Fibroblast of mammary gland (primary cell): Measurements from ENCODE around the gene SCUBE1.

Experiments
- DNase-seq: peaks from one replicate; pipeline ENCODE4 v3.0.0-alpha.2; 2010; ENCODE audit warnings: low read depth
- H3K4me3 ChIP-seq: 2 replicates; pipeline ENCODE4 v1.5.1; 2011; ENCODE audit warnings: low read depth, mild to moderate bottlenecking, low read length, moderate library complexity; ENCODE audit not compliant: control insufficient read depth
- TF ChIP-seq, protein P1 (sequence below): conservative IDR thresholded peaks from 2 replicates; pipeline ENCODE4 v1.5.1; 2011; ENCODE audit warnings: low read depth, low read length, inconsistent platforms; ENCODE audit not compliant: control insufficient read depth, insufficient read depth

The SCUBE1 gene

DNA sequence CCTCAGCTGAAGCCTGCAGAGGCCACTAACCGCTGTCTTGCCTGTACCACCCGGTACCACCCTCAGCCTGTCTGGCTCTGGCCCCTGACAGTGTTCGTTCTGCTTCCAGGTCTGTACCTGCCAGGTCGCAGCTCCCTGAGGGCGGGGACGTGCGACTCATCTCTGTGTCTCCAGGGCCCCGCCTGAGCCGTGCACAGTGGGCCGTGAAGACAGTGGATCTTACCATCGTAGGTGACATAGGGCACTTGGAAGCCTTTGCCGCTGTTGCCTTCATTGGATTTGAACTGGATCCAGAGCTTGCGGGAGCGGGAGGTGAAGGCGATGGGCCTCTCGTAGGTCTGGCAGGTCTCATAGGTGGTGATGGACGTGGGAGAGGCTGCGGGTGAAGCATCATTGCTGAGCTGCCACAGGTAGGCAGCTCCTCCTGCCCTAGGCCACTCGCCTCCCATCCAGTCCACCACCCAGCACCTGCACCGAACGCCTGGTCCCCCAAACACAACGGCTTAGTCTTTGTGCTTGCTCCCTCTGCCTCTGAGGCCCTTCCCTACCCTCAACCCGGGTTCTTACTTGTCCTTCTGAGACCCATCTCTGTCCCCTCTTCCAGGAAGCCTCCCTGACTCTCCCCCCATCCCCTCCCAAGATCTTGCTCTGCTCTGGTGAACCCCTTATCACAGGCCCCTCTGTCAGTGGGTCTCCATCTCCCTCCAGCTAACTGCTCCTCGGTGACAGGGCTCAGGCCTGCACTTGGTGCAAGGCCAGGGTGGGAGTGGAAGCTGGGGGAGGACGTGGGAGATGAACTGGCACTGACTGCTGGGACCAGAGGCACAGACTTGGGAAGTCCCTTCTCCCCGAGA is 135.1 kb downstream of the SCUBE1 start:
- no peak overlapping the region for H3K4me3 ChIP-seq
- DNase-seq = no peak
- TF ChIP-seq, protein P1, sequence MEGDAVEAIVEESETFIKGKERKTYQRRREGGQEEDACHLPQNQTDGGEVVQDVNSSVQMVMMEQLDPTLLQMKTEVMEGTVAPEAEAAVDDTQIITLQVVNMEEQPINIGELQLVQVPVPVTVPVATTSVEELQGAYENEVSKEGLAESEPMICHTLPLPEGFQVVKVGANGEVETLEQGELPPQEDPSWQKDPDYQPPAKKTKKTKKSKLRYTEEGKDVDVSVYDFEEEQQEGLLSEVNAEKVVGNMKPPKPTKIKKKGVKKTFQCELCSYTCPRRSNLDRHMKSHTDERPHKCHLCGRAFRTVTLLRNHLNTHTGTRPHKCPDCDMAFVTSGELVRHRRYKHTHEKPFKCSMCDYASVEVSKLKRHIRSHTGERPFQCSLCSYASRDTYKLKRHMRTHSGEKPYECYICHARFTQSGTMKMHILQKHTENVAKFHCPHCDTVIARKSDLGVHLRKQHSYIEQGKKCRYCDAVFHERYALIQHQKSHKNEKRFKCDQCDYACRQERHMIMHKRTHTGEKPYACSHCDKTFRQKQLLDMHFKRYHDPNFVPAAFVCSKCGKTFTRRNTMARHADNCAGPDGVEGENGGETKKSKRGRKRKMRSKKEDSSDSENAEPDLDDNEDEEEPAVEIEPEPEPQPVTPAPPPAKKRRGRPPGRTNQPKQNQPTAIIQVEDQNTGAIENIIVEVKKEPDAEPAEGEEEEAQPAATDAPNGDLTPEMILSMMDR = no peak

DNA sequence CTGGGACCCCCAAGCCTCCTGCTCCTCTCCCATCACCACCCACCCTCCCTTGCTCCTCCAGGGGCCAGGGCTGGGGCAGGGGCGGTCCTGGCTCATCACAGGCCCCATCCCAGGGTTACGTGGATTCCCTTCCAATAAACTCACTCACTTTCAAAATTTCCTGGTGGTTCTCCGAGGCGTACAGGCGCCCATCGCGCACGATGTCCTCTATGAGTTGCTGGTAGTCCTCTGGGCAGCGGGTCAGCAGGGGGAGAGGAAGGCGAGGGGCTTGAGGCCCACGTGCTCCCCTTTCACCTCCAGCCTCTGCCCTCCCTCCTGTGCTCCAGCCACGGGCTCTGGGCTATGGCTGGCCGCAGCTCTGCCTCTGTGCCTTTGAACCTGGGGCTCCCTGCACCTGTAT is 135.8 kb downstream of the SCUBE1 start:
- TF ChIP-seq, protein P1 = no peak
- no peak for DNase-seq
- H3K4me3 ChIP-seq = no peak overlapping the region

DNA sequence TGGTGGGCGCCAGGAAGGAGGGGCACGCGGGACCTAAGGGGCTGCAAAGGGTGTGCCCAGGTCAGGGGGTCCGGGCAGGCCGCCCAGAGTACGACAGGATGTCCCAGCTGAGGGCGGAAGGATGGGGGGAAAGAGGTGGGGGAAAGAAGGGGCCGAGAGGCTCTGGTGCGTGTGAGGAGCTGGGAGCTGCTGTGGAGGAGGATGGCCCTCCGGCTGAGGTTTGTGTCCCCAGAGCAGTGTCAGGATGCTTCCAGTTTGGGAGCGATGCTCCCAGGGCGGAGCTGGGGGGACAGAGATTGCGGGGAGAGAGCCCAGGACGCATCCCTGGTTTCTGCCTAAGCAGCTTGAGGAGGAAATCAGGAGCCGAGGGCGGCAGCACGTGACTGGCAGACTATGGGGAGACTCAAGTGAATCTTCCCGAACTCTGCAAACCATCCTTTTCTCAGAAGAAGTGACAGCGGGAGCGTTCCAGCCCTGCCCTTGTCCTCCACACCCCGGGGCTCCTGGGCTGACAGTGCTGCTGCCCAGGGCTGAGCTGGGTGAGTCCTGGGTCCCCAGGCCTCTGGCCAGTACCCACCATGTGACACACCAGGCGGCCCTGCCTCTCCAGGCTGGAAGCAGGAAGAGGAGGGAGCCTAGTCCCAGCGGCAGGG is 136.5 kb downstream of the SCUBE1 start:
- DNase-seq = no peak
- H3K4me3 ChIP-seq = no peak overlapping the region
- TF ChIP-seq, protein P1 = no peak

DNA sequence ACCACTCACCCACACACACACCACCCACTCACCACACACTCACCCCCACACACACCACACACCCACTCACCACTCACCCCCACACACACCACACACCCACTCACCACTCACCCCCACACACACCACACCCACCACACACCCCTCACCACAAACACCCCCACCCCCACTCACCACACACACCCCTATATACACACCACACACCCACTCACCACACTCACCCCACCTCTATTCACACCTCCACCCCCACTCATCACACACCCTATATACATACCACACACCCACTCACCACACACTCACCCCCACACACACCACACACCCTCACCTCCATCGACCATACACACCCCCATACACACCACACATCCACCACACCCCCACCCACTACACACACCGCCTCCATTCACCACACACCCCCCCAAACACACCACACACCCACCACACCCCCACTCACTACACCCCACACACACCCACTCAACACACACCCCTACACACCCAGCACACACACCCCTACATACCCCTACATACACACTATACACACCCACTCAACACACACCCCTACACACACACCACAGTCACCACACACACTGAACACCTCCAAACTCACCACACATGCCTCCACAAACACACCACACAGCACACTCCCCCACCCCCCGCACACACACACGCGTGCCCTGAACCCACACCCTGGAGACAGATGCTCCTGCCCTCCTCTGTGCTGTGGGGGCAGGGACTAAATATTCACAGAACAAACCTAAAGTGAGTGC is 137.2 kb downstream of the SCUBE1 start:
- DNase-seq = no peak
- H3K4me3 ChIP-seq = no peak overlapping the region
- TF ChIP-seq, protein P1 = no peak

DNA sequence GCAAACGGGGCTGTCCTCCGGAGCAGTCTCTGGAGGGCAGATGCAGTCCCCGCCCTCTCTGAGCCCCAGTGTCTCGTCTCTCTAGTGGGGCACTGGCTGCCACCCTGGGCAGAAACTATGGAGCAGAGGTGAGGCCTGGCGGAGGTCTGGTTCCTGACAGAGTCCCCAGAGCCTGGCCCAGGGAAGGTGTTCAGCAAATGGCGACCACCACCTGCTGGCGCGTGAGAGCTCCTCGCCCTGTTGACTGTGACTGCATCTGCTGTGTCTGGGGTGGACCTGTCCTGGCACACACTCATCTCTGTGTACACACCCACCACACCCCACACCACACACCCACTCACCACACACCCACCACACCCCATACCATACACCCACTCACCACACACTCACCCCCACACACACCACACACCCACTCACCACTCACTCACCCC is 137.9 kb downstream of the SCUBE1 start:
- TF ChIP-seq, protein P1 = no peak
- no peak for DNase-seq
- no peak overlapping the region for H3K4me3 ChIP-seq

DNA sequence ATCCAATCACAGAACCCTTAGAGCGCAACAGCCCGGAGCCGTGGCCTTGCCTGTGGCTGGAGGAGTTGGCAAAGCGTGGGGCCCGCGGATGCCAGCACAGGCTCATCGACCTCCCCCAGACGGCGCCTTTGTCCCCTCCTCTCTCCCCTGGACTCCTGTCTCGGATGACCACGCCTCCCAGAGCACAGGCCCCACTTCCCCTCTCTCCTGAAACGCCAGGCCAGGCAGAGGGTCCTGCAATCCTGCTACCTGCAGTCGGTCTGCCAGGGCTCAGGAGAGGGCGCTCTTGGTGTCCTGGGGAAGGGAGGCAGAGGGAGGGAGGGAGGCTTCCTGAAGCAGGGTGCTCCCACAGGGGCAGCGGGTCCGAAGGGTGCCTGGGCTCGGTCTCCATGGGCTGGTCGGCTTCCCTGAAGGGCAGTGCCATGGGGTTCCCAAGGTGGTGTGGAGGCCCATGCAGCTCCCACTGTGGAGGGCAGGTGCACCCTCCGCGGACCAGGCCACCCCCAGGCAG is 139.6 kb downstream of the SCUBE1 start:
- TF ChIP-seq, protein P1 = no peak
- H3K4me3 ChIP-seq = no peak overlapping the region
- no peak for DNase-seq
